Activated naive CD8-positive, alpha-beta T cell treated with anti-CD3 and anti-CD28 coated beads, Interleukin-2, amount 50 U/mL, for 16 hours (primary cell): Measurements from ENCODE around the gene LPO.

Experiments
- DNase-seq: peaks from one replicate; pipeline ENCODE4 v3.0.0-alpha.2; 2020; ENCODE audit warnings: low read depth, low spot score

The LPO gene

DNA sequence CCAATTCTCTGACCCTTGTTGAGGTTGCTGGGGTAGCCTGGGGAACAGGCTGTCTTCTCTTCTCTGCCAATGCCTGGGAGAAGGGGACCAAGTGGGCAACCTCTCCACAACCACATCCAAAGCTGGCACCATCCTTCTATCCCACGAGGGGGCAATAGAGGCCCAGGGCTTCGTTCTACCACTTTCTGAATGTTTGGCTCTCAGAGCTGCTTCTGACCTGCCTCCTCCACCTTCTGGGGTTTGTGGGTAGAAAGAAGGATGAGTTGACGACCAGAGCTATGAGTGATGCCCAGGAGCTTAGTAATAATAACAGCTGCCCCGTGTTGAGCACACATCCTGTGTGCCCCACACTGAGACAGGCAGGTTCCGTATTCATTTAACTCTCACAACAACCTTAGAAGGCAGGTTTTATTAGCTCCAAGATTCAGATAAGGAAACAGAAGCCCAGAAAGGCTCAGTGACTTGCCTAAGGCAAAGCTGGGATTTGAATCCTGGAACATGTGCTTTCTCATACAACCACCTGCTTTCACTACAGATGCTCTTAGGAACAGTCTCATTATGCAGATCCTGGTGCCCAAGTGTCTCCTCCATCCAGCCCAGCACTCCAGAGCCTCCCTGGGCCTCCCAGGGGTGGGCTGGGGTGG is 79.2 kb downstream of the LPO start:
- DNase-seq = peak; percentile 56

- DNase-seq = no peak
These were observed 79.7 kb downstream of the LPO start for GRCh38 chr17:58318065-58318481.
